Ishikawa (cell line): ENCODE measurements around the gene GPC1.

ENCODE experiments used
- EP300 ChIP-seq: IDR thresholded peaks from 2 replicates; pipeline ENCODE4 v1.6.1; 2012; ENCODE audit warnings: borderline replicate concordance
- FOXM1 ChIP-seq: IDR thresholded peaks from 2 replicates; pipeline ENCODE4 v1.6.1; 2012; ENCODE audit warnings: low read depth, borderline replicate concordance
- NFIC ChIP-seq: IDR thresholded peaks from 2 replicates; pipeline ENCODE4 v1.6.1; 2012
- RAD21 ChIP-seq: IDR thresholded peaks from 2 replicates; pipeline ENCODE4 v1.6.1; 2012; ENCODE audit warnings: low read depth
- TAF1 ChIP-seq: IDR thresholded peaks from 2 replicates; pipeline ENCODE4 v1.6.1; 2012; ENCODE audit warnings: low read depth, mild to moderate bottlenecking
- TCF12 ChIP-seq: IDR thresholded peaks from 2 replicates; pipeline ENCODE4 v1.6.1; 2012; ENCODE audit warnings: low read depth
- TEAD4 ChIP-seq: IDR thresholded peaks from 2 replicates; pipeline ENCODE4 v1.6.1; 2012
- YY1 ChIP-seq: IDR thresholded peaks from 2 replicates; pipeline ENCODE4 v1.6.1; 2012; ENCODE audit warnings: low read depth
- TF ChIP-seq, protein P1 (sequence below): IDR thresholded peaks from 2 replicates; pipeline ENCODE4 v1.6.1; 2012
- TF ChIP-seq, protein P2 (sequence below): IDR thresholded peaks from 2 replicates; pipeline ENCODE4 v1.6.1; 2012; ENCODE audit warnings: low read depth, mild to moderate bottlenecking

GRCh38 chr2:240419271-240419670, 16.2 kb upstream of the GPC1 start:
- TF ChIP-seq TAF1 (no peak), EP300 (no peak), YY1 (no peak), TCF12 (no peak), RAD21 (no peak), NFIC (no peak), FOXM1 (no peak), TEAD4 (no peak)
- TF ChIP-seq, protein P1, sequence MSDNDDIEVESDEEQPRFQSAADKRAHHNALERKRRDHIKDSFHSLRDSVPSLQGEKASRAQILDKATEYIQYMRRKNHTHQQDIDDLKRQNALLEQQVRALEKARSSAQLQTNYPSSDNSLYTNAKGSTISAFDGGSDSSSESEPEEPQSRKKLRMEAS, result no peak
- TF ChIP-seq, protein P2, sequence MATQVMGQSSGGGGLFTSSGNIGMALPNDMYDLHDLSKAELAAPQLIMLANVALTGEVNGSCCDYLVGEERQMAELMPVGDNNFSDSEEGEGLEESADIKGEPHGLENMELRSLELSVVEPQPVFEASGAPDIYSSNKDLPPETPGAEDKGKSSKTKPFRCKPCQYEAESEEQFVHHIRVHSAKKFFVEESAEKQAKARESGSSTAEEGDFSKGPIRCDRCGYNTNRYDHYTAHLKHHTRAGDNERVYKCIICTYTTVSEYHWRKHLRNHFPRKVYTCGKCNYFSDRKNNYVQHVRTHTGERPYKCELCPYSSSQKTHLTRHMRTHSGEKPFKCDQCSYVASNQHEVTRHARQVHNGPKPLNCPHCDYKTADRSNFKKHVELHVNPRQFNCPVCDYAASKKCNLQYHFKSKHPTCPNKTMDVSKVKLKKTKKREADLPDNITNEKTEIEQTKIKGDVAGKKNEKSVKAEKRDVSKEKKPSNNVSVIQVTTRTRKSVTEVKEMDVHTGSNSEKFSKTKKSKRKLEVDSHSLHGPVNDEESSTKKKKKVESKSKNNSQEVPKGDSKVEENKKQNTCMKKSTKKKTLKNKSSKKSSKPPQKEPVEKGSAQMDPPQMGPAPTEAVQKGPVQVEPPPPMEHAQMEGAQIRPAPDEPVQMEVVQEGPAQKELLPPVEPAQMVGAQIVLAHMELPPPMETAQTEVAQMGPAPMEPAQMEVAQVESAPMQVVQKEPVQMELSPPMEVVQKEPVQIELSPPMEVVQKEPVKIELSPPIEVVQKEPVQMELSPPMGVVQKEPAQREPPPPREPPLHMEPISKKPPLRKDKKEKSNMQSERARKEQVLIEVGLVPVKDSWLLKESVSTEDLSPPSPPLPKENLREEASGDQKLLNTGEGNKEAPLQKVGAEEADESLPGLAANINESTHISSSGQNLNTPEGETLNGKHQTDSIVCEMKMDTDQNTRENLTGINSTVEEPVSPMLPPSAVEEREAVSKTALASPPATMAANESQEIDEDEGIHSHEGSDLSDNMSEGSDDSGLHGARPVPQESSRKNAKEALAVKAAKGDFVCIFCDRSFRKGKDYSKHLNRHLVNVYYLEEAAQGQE, result no peak
